NK-92 (cell line): ENCODE measurements around the gene MR1.

ENCODE experiments used
- DNase-seq: peaks from one replicate; lab custom pipeline; 2025; ENCODE audit not compliant: unreplicated experiment; lab: John Stamatoyannopoulos, UW

Gene MR1

GRCh38 chr1:181090641-181091126, 56.9 kb downstream of the MR1 start:
- no peak for DNase-seq

- no peak for DNase-seq
Measured at GRCh38 chr1:181091309-181092040, 57.7 kb downstream of the MR1 start.

- no peak for DNase-seq
Measured at GRCh38 chr1:181092056-181092455, 58.3 kb downstream of the MR1 start.

- no peak for DNase-seq
Measured at GRCh38 chr1:181092883-181093458, 59.2 kb downstream of the MR1 start.

GRCh38 chr1:181094416-181095212, 60.8 kb downstream of the MR1 start:
- DNase-seq = no peak

GRCh38 chr1:181095260-181095659, 61.5 kb downstream of the MR1 start:
- no peak for DNase-seq

- DNase-seq = no peak
Measured at GRCh38 chr1:181095763-181096184, 62.0 kb downstream of the MR1 start.

- DNase-seq = no peak
Measured at GRCh38 chr1:181097242-181097641, 63.5 kb downstream of the MR1 start.

- DNase-seq = no peak
Measured at GRCh38 chr1:181099152-181100014, 65.6 kb downstream of the MR1 start.

- DNase-seq = no peak
Measured at GRCh38 chr1:181100015-181100905, 66.5 kb downstream of the MR1 start.

GRCh38 chr1:181100934-181101333, 67.2 kb downstream of the MR1 start:
- DNase-seq = no peak

GRCh38 chr1:181101581-181102226, 67.9 kb downstream of the MR1 start:
- no peak for DNase-seq

GRCh38 chr1:181102841-181103240, 69.1 kb downstream of the MR1 start:
- DNase-seq = no peak

- DNase-seq = no peak
Measured at GRCh38 chr1:181103399-181103798, 69.6 kb downstream of the MR1 start.

- DNase-seq = no peak
Measured at GRCh38 chr1:181104042-181104789, 70.4 kb downstream of the MR1 start.

- DNase-seq = no peak
Measured at GRCh38 chr1:181104790-181105133, 71.0 kb downstream of the MR1 start.

GRCh38 chr1:181105134-181106021, 71.6 kb downstream of the MR1 start:
- peak; percentile 52 for DNase-seq

GRCh38 chr1:181106022-181106312, 72.2 kb downstream of the MR1 start:
- no peak for DNase-seq
